BE2C (cell line): ENCODE measurements around the gene ERC1.

Source experiments
- DNase-seq: peaks from one replicate; pipeline ENCODE4 v3.0.0-alpha.2; 2020
- H3K27me3 ChIP-seq: fragments of 250-450 bp; sonication (Bioruptor Pico); 2 replicates; pipeline ENCODE4 v1.5.1; 2020; ENCODE audit warnings: mild to moderate bottlenecking
- H3K36me3 ChIP-seq: fragments of 250-450 bp; sonication (Bioruptor Pico); 2 replicates; pipeline ENCODE4 v1.5.1; 2020; ENCODE audit warnings: mild to moderate bottlenecking
- H3K4me1 ChIP-seq: fragments of 250-450 bp; sonication (Bioruptor Pico); 2 replicates; pipeline ENCODE4 v1.5.1; 2020
- H3K4me3 ChIP-seq: 2 replicates; pipeline ENCODE4 v1.5.1; 2011; ENCODE audit warnings: low read depth, low read length
- H3K9me3 ChIP-seq: fragments of 250-450 bp; sonication (Bioruptor Pico); 2 replicates; pipeline ENCODE4 v1.5.1; 2020
- TF ChIP-seq, protein P1 (sequence below): IDR thresholded peaks from 2 replicates; pipeline ENCODE4 v1.5.1; 2012; ENCODE audit warnings: mild to moderate bottlenecking, low read depth, low read length

The ERC1 gene

DNA sequence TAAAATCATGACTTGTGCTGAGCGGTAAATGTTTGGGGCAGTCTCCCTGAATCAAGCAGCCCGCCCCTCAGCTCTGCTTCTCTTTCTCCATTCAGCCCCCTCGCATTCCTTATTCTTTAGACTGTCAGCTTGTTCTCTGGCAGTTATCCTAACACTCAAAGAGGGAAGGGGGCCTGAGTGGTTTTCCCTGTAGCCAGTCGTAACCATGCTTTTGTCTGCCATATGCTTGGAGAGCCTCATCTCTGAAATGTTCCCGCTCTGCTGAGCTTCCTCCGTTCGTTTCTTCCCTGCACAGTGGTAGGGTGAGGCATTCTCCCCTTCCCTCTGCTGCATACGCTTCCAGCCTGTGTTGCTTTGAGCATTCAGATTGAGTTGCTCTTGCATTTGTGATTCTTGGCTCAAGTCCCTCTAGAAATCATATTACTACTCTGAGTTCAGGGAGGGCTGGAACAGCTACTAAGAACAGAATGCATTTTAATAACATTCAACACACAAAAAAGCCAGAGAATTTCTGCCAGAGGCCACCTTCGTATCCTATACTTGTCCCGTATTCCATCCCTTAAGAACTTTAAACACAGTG is 483.6 kb downstream of the ERC1 start:
- Histone ChIP-seq H3K4me1 (no peaks in the 10 kb centered on the region), H3K4me3 (no peak overlapping the region), H3K27me3 (no peaks in the 10 kb centered on the region), H3K36me3 (no peaks in the 10 kb centered on the region), H3K9me3 (no peaks in the 10 kb centered on the region)
- no peak for DNase-seq
- TF ChIP-seq, protein P1, sequence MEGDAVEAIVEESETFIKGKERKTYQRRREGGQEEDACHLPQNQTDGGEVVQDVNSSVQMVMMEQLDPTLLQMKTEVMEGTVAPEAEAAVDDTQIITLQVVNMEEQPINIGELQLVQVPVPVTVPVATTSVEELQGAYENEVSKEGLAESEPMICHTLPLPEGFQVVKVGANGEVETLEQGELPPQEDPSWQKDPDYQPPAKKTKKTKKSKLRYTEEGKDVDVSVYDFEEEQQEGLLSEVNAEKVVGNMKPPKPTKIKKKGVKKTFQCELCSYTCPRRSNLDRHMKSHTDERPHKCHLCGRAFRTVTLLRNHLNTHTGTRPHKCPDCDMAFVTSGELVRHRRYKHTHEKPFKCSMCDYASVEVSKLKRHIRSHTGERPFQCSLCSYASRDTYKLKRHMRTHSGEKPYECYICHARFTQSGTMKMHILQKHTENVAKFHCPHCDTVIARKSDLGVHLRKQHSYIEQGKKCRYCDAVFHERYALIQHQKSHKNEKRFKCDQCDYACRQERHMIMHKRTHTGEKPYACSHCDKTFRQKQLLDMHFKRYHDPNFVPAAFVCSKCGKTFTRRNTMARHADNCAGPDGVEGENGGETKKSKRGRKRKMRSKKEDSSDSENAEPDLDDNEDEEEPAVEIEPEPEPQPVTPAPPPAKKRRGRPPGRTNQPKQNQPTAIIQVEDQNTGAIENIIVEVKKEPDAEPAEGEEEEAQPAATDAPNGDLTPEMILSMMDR = no peak

DNA sequence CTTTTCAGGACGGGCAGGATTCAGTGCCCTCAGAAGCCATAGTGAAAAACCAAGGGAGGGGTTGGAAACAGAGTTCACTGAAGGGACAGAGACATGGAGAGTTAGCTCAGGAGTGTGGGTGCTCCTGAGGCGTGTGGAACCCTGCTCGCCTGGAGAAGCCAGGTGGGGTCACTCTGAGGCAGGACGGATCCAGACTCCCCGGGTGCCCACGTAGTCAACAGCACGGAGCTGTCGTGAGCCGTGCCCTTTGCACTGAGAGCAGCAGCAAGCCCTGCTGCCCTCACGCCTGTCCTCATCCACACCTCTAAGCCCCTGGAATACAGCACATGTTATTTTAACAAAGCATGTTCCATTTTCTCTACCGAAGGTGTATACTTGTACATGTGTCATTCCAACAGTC is 488.6 kb downstream of the ERC1 start:
- H3K4me1 ChIP-seq = no peaks in the 10 kb centered on the region
- no peak for DNase-seq
- H3K4me3 ChIP-seq = no peak overlapping the region
- H3K36me3 ChIP-seq = no peaks in the 10 kb centered on the region
- TF ChIP-seq, protein P1 = no peak
- no peaks in the 10 kb centered on the region for H3K27me3 ChIP-seq
- H3K9me3 ChIP-seq = no peaks in the 10 kb centered on the region

DNA sequence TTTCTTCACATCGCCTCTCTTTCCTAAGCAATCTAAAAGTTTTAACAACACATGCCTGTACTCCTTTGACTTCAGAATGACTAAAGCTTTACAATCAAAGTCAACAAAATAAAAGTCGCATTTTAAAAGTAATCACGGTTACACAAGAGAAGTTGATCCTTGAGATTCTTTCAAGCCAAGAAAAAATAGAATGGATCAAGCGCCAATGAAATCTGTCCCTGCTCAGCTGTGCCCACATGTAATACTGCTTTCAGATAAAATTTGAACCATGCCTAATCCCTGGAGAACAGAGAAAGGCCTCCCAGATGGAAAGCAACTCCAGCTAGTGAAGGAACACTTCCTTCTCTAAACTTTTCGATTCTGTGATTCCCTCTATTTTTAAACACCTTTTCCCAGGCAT is 490.3 kb downstream of the ERC1 start:
- TF ChIP-seq, protein P1 = no peak
- no peak for DNase-seq
- Histone ChIP-seq H3K4me3 (no peak overlapping the region), H3K9me3 (no peaks in the 10 kb centered on the region), H3K36me3 (no peaks in the 10 kb centered on the region), H3K27me3 (no peaks in the 10 kb centered on the region), H3K4me1 (no peaks in the 10 kb centered on the region)

DNA sequence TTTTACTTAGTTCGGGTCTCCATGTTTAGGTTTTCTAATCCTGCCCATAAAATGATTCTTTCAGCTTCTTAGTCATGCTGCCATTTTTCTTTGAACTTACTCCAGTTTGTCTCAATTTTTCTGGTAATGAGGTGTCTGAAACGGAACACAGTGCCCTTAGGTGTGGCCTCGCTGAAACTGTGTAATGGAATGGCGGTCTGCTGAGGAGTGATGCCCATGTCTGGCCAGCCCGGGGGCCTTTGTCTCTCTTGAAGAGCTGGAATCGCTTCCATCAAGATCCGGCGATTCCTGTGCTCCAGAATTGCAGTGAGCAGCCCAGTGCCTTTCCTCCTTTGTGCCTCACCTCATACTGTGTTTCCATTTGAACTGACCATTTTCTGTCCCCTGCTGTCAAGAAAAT is 490.9 kb downstream of the ERC1 start:
- no peaks in the 10 kb centered on the region for H3K9me3 ChIP-seq
- no peak for DNase-seq
- TF ChIP-seq, protein P1 = no peak
- H3K4me1 ChIP-seq = no peaks in the 10 kb centered on the region
- H3K4me3 ChIP-seq = no peak overlapping the region
- no peaks in the 10 kb centered on the region for H3K27me3 ChIP-seq
- no peaks in the 10 kb centered on the region for H3K36me3 ChIP-seq

DNA sequence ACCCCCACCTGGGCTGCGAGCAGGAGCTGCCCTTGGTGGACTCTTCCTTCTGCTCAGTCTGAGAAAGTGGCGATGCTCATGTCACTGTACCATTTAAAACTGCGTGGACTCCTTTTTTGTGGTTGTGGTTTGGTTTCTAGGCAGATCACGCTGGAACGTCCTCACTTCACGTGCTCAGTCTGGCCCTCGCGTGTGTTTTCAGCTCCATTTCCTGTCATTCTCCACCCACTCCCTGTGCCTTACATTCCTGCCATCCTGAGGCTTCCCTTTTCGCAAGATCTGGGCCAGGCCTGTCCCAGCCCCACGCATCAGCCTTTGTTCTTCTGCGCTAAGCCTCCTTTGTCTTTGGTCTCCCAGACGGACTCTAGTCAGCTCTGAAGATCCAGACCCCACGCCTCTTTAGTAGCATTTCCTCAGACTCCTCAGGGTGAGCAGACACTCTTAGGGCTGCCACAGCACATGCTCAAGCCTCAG is 497.9 kb downstream of the ERC1 start:
- no peaks in the 10 kb centered on the region for H3K27me3 ChIP-seq
- TF ChIP-seq, protein P1 = no peak
- peaks cover 7% of the 10 kb centered on the region for H3K36me3 ChIP-seq
- no peak overlapping the region for H3K4me3 ChIP-seq
- H3K9me3 ChIP-seq = no peaks in the 10 kb centered on the region
- no peak for DNase-seq
- H3K4me1 ChIP-seq = no peaks in the 10 kb centered on the region

DNA sequence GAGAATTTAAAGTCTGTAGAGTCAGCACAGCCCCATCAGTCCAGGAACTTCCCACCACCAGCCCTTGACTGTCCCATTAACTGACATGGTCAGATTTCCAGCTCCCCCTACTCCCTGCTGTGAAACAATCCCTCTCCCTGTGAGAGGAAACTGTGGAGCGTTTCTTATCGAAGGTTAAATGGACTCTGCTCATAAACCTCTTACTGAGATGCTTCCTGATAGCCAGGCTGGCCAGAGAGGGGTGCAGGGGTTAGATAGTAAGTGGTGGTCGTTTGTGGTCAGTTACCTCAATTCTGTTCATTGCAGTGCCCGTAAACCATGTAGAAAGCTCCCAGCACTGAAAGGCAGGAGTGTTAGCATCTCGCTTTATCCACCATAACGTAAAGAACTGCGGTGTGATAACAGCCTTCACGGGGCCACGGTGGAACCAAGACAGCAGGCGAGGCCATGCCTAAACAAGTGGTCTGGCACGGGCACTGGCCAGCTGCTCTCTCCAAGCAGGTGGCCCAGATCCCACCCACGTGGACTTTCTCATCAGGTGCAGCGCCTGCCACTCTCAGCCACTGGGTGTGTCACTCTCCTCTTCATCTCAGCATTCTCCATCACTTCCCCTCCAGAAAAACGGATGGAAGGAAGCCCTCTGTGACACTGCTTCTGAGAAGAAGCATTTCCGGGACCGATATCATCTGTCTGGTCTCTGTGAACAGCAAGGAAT is 501.1 kb downstream of the ERC1 start:
- TF ChIP-seq, protein P1 = no peak
- Histone ChIP-seq H3K36me3 (peaks cover 7% of the 10 kb centered on the region), H3K4me3 (no peak overlapping the region), H3K9me3 (no peaks in the 10 kb centered on the region), H3K4me1 (no peaks in the 10 kb centered on the region), H3K27me3 (no peaks in the 10 kb centered on the region)
- DNase-seq = no peak
